ENCODE data around the gene SGO2.
"Not testable (repeated sequence)": the region's sequence is repeated elsewhere in the genome, so short reads cannot be mapped to it uniquely, and the experiment has no call there.

SGO2 gene

DNA sequence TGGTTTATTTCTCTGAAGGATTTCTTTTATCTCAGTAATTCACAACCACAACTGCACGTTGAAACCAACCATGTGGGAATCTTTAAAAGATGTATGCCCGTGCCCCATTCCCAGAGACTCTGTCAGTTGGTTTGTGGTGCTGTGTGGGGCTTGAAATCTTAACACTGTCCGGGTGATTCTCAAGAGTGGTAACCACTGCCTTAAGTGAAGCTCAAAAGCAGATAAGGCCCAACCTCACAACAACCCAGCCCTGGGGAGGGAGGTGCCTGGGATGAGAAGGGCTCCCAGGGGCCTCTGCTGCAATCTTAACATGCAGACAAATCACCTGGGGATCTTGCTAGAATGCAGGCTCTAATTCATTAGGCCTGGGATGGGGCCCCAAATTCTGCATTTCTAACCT is 73.2 kb downstream of the SGO2 start:
- no peak for DNase-seq

DNA sequence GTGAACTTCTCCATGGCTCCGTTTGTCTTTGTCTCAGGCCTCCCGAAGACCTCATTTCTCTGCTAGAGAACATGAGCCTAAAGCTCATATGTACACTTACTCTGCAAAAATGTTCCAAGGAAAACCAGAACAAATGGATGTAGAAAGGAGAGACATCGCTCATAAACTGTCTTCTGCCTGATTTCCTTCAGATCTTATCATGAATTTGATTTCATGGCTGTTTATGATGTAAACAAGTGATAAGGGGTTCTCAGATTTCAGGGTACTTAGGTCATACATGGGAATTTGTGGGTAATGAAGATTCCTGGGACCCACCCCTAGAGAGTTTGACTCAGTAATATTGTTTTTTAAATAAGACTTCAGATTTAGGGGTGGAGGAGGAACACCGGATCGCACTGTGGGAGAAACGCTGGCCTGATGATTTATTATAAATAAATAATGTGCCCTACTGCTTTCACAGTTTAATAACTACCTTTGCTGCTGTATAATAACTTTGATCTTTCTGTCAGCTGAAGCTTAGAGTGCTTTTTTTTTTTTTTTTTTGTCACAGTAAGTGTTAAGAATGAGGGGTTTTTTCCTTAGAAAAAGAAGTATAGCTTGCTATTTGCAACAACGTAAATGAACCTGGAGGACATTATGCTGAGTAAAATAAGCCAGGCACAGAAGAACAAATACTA is 74.7 kb downstream of the SGO2 start:
- DNase-seq, result no peak

DNA sequence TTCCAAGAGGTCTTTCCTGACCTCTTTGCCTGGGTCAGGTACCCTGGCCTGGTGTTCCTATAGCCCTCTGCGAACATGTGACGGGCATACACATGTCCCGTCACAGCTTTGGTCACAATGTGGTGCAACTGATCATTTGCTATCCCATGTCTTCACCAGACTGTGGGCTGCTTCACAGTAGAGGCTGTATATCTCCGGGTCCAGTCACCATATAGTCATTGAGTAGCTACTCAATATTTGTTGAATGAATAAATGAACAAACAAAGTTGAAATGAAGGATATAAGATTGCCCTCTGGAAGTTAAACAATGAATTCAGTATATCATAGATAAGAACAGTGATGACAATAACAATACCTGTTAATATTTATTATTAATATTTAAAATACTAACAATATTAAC is 76.6 kb downstream of the SGO2 start:
- DNase-seq, result no peak

DNA sequence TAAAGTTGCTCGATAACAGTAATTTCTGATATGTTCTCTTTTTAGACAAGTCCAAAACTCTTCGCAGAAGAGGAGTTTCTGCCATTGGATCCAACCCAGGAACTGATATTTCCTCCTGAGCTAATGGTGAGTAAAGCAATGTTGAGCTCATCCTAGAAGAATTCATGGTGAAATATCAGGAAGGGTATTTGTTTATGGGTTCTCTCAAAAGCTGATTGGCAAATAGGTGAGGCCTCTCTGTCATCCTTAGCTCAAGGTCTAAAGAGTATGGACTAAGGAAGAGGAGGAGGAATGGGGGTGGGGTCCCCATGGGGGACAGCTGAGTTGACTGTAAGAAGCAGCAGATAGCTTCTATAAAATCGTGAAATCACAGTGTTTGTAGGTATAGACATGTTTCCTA is 78.0 kb downstream of the SGO2 start:
- DNase-seq, result no peak

DNA sequence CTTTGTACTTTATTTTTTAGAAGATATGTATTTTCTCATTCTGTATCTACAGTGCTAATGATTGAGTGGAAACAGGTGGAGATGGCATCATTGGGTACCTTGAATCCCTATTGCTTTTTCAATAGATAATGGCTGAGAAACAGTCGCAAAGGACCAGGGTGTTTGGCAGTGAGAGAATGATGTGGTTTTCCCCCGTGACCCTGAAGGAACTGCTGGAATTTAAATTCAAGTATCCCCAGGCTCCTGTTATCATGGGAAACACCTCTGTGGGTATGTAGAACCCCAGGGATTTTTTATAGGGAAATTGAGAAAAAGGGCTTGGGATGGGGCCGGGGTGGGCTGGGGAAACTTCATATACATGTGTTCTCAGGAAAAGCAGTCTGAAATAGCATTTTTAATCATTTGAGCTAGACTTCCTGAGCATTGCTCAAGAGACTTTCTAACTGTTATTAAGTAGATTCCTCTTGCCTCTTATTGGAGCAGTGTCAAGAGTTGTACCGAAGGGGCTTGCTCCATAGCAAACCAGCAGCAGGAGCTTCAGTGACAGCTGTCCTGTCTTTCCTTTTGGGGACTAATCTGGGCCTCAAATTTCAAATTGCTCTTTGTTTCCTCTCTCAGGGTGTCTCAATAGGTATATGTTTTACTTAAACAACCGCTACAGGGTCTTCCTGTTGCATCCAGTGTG is 78.7 kb downstream of the SGO2 start:
- no peak for DNase-seq

DNA sequence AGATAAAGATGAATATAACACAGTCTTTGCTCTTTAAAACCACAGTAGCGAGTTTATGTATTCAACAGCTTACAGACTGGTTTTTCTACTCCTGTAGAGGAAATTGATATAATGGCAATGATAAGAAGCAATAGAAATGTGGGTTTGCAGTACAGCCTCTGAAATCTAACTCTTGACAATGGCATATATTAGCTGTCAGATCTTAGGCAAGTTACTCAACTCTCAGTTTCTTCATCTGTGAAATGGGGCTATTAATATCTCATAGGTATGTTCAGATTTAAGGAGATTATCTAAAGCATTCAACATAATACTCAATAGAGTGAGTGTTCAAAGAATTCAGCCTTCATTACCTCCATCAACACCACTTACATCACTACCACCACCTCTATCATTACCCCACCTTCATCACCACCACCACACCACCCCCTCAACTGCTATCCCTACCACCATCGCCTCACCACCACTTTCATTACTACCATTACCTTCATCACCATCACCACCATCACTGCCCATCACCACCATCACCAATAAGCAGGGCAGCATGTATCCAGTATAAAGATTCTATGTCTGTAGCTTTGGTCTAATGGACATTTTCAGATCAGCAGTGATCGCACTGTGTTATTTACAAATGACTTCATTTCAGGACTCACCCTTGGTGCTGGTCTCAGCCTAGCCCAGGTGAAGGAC is 82.5 kb downstream of the SGO2 start:
- no peak for DNase-seq

DNA sequence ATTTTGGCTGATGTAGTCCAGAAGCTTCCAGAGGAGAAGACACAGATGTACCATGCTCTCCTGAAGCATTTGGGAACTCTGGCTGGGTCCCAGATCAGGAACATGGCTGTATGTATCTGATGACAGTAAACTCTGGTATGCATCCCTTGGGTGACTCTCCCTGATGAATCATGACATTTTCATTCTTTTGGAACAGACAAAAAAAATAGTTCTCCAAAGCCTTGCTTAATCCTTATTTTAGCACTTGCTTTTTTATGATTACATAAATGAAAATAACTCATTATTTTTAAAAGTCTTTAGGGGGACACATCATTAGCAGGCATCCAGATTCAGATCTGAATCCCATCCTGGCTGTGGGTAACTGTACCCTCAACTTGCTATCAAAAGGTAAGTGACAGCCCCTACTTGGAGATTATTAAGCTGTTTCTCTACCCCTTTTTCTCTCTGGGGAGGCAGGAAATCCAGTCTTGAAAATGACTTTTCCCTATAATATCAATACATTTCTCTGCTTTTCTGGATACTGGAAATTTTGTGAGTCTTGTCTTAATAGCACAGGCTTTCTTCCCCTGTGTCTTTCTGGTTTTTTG is 83.1 kb downstream of the SGO2 start:
- no peak for DNase-seq

DNA sequence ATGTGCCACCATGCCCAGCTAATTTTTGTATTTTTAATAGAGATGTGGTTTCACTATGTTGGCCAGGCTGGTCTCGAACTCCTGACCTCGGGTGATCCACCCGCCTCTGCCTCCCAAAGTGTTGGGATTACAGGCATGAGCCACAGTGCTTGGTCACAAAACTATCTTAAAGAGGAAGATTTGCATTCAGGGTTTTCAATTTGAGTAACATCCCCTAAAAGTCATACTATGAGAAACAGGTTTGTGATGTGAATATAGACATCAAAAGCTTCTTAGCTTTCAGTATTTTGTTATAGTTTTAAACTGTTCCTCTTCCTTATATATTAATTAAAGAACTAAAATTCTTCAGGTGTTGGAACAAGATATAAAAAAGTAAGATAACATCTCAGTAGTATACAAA is 84.2 kb downstream of the SGO2 start:
- not testable (repeated sequence) for DNase-seq

DNA sequence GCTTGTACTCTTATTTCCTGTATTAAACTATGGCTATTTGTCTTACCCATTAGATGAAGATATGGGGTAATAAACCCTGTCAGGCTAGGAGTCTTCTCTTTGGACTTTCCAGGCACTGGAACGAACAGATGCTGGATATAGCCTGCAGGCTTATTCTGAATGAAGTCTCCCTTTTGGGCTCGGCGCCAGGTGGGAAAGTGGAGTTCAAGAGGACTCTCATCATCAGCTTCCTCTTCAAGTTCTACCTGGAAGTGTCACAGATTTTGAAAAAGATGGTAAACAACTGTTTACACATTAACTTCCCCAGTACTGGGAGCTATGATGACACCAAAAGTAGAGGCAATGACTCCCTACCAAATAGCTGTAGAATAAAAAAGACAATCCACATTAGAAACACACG is 87.7 kb downstream of the SGO2 start:
- no peak for DNase-seq

DNA sequence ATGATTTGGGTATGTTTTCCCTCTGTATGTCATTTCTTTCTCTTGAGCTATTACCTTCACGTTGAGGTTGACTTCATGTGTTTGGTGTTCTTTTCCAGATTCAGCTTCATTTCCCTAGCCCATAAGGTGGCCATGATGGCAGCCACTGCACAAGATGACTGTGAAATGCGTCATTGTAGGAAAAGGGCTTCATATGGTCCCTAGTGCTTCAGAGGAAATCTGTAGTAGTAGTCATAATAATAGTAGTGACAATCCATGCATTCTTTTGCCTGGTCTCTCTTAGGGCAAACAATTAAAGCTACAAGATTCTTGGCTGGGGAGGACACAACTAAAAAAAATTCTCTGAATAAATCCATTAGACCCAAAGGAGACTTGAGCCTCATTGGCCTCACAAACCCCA is 88.2 kb downstream of the SGO2 start:
- DNase-seq, result no peak

DNA sequence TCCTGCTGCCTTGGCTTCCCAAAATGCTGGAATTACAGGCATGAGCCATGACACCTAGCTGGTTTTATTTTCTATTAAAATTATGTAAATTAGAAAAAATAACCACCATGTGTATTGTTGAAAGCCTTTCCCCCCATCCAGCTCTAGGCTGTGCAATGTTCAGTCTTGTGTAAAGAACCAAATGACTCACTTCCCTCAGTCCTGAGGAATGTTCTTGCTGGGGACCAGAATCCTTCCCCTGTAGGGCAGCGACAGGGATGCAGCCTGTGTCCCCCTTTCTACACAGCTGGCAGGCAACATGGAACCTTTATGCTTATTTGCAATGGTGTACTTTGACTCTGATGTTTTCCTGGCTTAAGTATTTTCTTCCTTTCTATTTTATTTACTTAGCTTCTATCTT is 89.2 kb downstream of the SGO2 start:
- no peak for DNase-seq

DNA sequence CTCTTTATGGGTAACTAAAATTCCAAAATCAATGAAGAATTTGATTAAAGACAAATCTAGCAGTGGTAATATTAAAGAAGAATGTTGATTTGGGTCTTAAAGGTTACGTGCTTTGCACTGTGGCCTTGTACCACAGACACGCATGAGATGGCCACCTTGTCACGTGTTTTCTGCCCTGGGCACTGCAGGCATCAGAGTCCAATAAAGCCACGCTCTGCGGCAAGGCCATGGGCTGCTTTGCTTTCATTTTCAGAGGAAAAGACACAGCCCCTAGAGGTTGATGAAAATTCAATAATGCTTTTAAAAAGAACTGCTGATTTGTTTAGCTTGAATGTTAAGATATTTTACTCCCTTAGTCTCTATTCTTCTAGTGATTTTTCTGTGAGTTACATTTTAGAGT is 90.2 kb downstream of the SGO2 start:
- no peak for DNase-seq

DNA sequence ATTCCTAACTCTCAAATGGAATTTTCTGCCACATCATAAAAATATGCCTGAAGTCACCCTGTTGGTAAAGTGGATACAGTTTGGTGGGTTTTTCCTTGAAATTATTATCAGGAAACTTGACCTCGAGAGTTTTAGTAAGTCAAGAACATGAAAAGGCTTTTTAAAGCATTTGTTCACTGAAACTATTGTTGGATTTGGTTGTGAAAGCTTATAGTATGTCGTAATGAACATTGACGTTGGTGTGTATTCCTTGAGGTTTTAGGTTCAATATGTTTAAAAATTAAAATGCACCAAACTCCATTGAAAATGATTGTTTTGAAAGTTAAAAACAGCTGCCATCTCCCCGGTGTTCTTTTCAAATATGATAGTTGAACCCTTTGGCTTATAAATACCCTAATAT is 90.6 kb downstream of the SGO2 start:
- DNase-seq, result no peak

DNA sequence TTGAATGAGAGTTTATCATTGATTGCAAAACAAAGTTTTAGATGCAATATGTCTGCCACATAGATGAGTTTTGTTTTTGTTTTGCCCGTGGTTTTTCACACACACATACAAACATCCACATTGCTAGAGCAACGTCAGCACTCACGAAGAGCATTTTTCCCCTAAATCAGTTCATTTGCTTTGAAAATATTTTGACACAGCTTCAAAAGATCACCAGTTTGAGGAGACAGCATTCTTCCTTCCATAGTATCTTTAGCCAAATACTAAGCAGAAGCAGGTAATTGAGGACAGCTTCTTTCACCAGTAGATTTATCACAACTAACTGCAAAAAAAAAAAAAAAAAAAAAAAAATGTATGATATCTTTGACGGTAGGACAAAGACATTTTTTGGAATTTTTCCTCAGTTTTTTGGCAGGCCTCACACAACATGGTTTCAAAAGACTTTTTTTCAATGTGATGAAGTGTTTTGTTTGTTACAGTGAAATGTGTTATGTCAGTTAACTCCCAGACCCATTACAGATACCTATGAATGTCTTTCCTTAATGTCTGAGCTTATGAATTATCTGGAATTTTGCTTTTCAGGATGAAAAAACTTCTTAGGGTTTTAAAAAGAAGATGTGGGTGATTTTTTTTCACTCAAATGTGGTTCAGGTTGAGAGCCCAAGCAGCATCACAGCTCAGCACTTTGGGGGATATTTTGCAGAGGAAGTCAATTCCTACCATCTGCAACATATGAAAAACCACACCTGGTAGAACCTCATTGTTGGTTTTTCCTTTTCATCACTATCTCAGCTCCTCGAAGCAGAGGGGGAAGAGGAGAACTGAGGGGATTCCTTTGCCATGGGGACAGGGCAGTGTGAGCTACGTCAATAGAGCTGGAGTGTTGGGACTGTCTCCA is 91.4 kb downstream of the SGO2 start:
- DNase-seq, result no peak

DNA sequence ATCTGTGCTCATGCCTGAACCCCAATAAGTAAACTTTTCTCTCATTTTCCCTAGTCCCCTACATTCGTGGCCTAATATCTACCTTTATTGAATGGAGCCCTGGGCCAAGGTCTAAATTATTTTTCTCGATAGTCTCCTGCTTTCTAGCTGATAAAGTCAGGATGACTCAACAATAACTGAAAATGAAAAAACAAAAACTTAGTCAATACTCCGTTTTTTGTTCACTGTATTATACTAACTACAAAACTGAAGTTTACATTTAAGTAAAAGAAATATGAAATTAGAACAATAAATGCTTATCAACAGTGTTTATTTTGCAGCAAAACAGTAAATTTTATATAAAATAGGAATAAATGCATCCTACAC is 92.0 kb downstream of the SGO2 start:
- DNase-seq, result no peak

DNA sequence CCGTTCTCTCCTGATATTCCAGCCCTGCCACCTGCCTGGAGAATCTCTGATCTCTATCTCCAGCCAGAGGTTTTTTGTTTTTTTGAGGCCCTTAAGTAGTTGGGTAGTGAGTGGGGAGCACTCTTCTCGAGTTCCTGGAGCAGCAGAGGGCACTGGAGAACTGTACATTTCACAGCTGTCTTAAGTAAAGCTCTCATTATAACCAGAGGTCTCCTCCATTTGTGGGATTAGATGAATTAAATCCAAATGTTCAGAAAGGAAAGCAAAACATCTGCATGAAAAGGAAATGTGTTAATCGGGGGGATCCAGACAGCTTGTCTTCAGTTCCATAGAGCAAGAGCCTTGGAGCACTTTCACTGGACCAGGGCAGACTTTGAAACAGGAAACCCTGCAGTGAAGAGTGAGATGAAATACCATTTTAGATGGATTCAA is 92.6 kb downstream of the SGO2 start:
- DNase-seq, result no peak

DNA sequence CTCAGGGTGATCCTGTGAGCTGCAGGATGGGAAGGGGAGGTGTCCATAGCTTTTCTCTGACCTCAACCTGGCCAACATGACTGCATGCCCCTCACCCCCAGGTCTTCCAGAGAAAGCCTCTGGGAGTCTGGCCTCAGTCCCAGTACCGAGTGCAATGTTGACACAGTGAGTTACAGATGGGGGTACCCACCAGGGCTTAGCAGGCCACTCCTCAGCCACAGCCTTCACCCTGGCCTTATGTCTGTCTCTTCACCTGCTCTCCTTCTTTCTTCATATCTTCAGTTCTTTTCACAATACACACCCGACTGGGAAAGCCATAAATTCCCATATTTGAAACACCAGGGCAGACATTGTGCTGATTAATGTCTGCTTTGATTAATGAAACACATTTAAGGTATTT is 93.3 kb downstream of the SGO2 start:
- DNase-seq, result no peak

DNA sequence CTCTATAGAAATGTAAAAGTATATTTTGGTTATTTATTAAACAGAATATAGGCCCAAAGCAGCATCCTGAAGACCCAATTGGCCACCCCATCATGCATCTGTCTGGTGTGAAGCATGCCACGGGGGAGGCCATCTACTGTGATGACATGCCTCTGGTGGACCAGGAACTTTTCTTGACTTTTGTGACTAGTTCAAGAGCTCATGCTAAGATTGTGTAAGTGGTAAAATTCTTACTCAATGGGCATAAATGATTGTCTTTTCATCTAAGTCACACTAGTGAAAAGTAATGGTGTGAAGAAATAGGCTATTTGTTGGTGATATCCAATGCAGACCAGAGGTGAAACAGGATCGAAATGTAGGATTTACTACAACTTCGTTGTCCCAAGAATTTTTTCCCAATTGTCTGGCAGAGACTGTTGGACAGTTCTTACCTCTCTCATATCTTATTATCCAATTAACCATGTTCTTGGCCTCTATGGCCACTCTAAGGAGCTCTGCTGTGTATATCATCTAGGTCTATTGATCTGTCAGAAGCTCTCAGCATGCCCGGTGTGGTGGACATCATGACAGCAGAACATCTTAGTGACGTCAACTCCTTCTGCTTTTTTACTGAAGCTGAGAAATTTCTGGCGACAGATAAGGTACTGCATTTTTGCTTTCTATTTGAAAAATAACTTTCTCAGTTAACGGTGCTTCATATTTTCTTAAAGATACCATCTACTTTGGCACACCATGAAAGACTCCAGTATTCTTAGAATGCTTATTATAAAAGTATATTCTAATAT is 94.8 kb downstream of the SGO2 start:
- DNase-seq, result no peak

DNA sequence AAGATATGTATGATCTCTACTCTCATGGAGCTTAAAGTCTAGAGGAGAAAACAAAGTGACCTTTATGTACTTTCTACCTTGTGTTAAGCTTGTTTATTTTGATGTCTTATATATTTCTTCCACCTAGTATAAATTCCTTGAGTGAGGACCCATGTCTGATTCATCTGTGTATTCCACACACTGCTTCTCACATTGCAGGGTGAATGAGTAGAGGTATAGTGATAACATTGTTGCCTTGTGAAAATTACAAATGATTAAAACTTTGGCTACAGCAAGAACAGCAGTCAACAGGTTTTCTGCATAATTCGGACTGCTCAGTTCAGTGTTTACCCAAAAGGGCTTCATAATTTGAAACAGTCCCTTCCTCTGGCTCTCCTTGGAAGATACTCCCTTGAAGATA is 96.1 kb downstream of the SGO2 start:
- no peak for DNase-seq

DNA sequence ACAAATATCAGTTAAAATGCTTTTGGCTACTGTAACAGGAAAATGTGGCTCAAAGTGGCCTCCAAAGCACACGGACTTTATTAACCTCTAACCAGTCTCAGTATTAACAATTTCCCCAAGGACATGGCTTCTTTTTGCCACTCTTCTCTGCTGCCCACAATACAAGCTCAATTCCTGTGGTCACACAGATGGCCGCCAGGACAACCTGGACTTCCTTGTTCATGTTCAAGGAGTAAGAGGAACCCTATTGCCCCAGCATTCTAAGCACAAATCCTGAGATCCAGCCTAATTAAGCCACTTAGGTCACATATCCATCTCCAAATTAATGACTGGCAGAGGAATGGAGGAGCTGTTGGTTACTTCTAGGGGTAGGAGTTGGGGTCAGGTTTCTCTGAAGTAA is 98.0 kb downstream of the SGO2 start:
- DNase-seq, result no peak

DNA sequence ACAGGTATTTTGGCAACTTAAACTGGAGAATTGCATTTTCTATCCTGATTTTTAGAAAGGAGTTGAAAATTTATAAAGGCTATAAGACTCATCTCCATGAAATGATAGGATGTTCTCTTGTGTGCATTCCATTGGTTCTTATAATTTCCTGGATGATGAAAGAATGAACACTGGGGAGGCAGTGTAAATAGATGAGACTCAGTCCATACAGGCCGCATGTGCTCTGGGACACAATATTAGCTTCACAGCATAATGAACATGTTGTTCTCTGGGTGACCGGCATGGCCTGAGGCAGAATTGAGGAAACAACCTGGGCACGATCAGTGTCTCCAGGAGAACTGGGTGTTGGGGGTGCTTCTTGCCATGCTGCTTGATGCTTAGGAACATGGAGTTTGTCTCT is 98.7 kb downstream of the SGO2 start:
- no peak for DNase-seq

DNA sequence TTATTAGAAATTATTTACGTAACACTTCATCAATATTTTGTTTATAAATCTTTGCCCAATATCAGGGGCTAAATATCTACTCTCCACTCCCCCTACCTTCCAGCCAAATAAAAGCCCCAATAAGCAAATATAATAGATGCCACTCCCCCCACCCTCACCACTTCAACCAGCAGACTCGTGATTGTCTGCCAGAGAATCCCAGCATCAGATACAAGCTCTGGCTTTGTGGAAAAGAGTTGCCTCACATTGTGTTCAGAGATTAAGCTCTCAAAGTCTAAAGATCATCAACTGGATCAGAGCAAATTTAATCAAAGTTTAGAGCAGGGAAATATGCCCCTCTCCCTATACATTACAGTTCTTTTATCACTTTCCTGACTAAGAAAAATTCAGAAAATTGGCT is 99.3 kb downstream of the SGO2 start:
- no peak for DNase-seq

Data from SHP77 treated with DMSO at 0.1 percent for 48 hours (cell line).